Spleen (tissue), 11 donors: ENCODE data around the gene RBM8A. TPM values are rescaled to one million over a fixed set of nuclear protein-coding genes. Genes with fewer than 3 reads are reported as not detected.

Source experiments
- DNase-seq: peaks from one replicate; pipeline ENCODE4 v3.0.0-alpha.2; 2020
- H3K27ac ChIP-seq, 8 donors: fragments of 200-600 bp; sonication (generic) in 7 of 8; 1 replicate in 4 of 8; 2 replicates in 4 of 8; pipeline versions ENCODE4 v1.5.0 to v1.8.0; 2016 to 2021; ENCODE audit warnings: inconsistent platforms in 4 of 8, mild to moderate bottlenecking in 4 of 8, moderate library complexity in 1 of 8
- H3K27me3 ChIP-seq, 7 donors: fragments of 200-600 bp; sonication (generic) in 6 of 7; replicated peaks in 1 of 7; 1 replicate in 4 of 7; 2 replicates in 3 of 7; pipeline versions ENCODE4 v1.5.0 to v1.8.0; 2016 to 2021; ENCODE audit warnings: inconsistent platforms in 3 of 7, mild to moderate bottlenecking in 1 of 7
- H3K36me3 ChIP-seq, 6 donors: fragments of 200-600 bp; sonication (generic) in 5 of 6; 1 replicate in 4 of 6; 2 replicates in 2 of 6; pipeline versions ENCODE4 v1.5.0 to v1.8.0; 2016 to 2021; ENCODE audit warnings: inconsistent platforms in 2 of 6
- H3K4me1 ChIP-seq, 6 donors: fragments of 200-600 bp; sonication (generic) in 5 of 6; 1 replicate in 3 of 6; 2 replicates in 3 of 6; pipeline versions ENCODE4 v1.5.0 to v1.8.0; 2016 to 2021; ENCODE audit warnings: inconsistent platforms in 3 of 6
- H3K4me3 ChIP-seq, 8 donors: fragments of 200-600 bp; sonication (generic) in 7 of 8; 1 replicate in 4 of 8; 2 replicates in 4 of 8; pipeline versions ENCODE4 v1.5.0 to v1.8.0; 2016 to 2021; ENCODE audit warnings: inconsistent platforms in 4 of 8, mild to moderate bottlenecking in 4 of 8, moderate library complexity in 2 of 8
- H3K9me3 ChIP-seq, 8 donors: fragments of 200-600 bp; sonication (generic) in 7 of 8; 1 replicate in 4 of 8; 2 replicates in 4 of 8; pipeline versions ENCODE4 v1.5.0 to v1.8.0; 2016 to 2021; ENCODE audit warnings: inconsistent platforms in 4 of 8
- POLR2A ChIP-seq, 3 donors: fragments of 450-650 bp; IDR thresholded peaks; one replicate each; pipeline ENCODE4 v1.5.1; 2017; ENCODE audit warnings: antibody characterized with exemption in 3 of 3, mild to moderate bottlenecking in 1 of 3
- POLR2AphosphoS5 ChIP-seq, 3 donors: sonication (generic); formaldehyde crosslinking; IDR thresholded peaks; one replicate each; pipeline ENCODE4 v1.5.1; 2017; ENCODE audit warnings: antibody characterized with exemption in 3 of 3
- WGBS, 5 donors: extraction: QIAGEN DNeasy Blood & Tissue Kit in 3 of 5; methylation state at CpG; one replicate each; pipeline versions ENCODE4 v1.1.5 to v1.1.7; 2013 to 2018; 5-methylcytosine and 5-hydroxymethylcytosine counted together
- intact Hi-C: fragments of 100-400 bp; cut with DNase I; formaldehyde crosslinking; loops from one replicate; pipeline ENCODE4 v1.15.0; 2023; ENCODE audit warnings: low total_unique reads
- polyA plus RNA-seq, 3 donors: library from polyadenylated mRNA; stranded (reverse); fragments of 200-250 nt; gene quantifications; one replicate each; pipeline ENCODE4 v1.2.1, GENCODE V29; 2013
- total RNA-seq, 7 donors: library from RNA; depleted of rRNA in 3 of 7; stranded (reverse); fragments of >200 nt in 3 of 7; fragmentation: NEBNext Ultra II Directional in 4 of 7; extraction: Animal tissue kit (Norgen Biotek cat#: 25700) in 4 of 7; gene quantifications; one replicate each; pipeline versions ENCODE4 v1.1.0 to v1.2.1, GENCODE V29; 2016 to 2021
- TF ChIP-seq, protein P1 (sequence below), 11 experiments: fragments of 200-600 bp in 7 of 11; fragments of 450-650 bp in 4 of 11; sonication (generic) in 4 of 11; IDR thresholded peaks in 8 of 11; conservative IDR thresholded peaks in 3 of 11; 1 replicate in 7 of 11; 2 replicates in 4 of 11; pipeline versions ENCODE4 v1.4.0 to v1.8.0; 2016 to 2021; ENCODE audit warnings: antibody characterized with exemption in 11 of 11, inconsistent platforms in 4 of 11, mild to moderate bottlenecking in 1 of 11
- donor health status: healthy with polysubstance abuse.
- donor health status: DM: no; HTN: no; CAD: no; lungs with moderate emphysema.
- donor health status: DM: no; HTN: no; CAD: no.
- donor health status: Bipolar disorder and iron deficiency.
- donor health status: healthy.
- donor health status: DM: no; HTN: no; CAD: no.
- donor health status: DM: yes; HTN: yes; CAD: no.

Gene RBM8A
- total and polyA plus RNA-seq, 10 donors: 87.0 to 187 (median 118) TPM

GRCh38 chr1:145891143-145891542 is 36.1 kb downstream of the RBM8A start:
- H3K9me3 ChIP-seq: no peaks in the 10 kb centered on the region
- H3K4me1 ChIP-seq: peaks cover 0 to 34% (median 20%) of the 10 kb centered on the region in 6 donors
- H3K4me3 ChIP-seq: no peak overlapping the region
- H3K27me3 ChIP-seq: no peaks in the 10 kb centered on the region
- no peaks in the 10 kb centered on the region for H3K36me3 ChIP-seq
- intact Hi-C loops: loop anchor here (5.0 kb wide), 1 partner anchor 121 kb away; no protein-coding TSS in a partner anchor
- WGBS, 5 donors: 63 to 92% (median 80%) methylated on average over 1 of the region's 1 CpG
- DNase-seq: no peak
- peak overlapping the region in 7 of 8 donors; percentile 55 to 80 (median 74) for H3K27ac ChIP-seq
- TF ChIP-seq, protein P1, sequence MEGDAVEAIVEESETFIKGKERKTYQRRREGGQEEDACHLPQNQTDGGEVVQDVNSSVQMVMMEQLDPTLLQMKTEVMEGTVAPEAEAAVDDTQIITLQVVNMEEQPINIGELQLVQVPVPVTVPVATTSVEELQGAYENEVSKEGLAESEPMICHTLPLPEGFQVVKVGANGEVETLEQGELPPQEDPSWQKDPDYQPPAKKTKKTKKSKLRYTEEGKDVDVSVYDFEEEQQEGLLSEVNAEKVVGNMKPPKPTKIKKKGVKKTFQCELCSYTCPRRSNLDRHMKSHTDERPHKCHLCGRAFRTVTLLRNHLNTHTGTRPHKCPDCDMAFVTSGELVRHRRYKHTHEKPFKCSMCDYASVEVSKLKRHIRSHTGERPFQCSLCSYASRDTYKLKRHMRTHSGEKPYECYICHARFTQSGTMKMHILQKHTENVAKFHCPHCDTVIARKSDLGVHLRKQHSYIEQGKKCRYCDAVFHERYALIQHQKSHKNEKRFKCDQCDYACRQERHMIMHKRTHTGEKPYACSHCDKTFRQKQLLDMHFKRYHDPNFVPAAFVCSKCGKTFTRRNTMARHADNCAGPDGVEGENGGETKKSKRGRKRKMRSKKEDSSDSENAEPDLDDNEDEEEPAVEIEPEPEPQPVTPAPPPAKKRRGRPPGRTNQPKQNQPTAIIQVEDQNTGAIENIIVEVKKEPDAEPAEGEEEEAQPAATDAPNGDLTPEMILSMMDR (IDR thresholded peaks at IDR 0.05 in 8 of 11, conservative IDR thresholded peaks at IDR 0.05 in 3 of 11): no peak
- TF ChIP-seq POLR2AphosphoS5 (IDR thresholded peaks at IDR 0.05) (no peak), POLR2A (IDR thresholded peaks at IDR 0.05) (no peak)

GRCh38 chr1:145889722-145890121 is 37.6 kb downstream of the RBM8A start:
- Histone ChIP-seq H3K9me3 (no peaks in the 10 kb centered on the region), H3K27me3 (peaks cover 0 to 8% (median 0%) of the 10 kb centered on the region in 7 donors), H3K36me3 (no peaks in the 10 kb centered on the region), H3K27ac (no peak overlapping the region), H3K4me1 (peaks cover 6 to 48% (median 30%) of the 10 kb centered on the region in 6 donors), H3K4me3 (no peak overlapping the region)
- no peak for DNase-seq
- WGBS, 5 donors: 74 to 96% (median 76%) methylated on average over 3 of the region's 3 CpGs
- intact Hi-C loops: loop anchor here (5.0 kb wide), 1 partner anchor 123 kb away; no protein-coding TSS in a partner anchor
- TF ChIP-seq, protein P1 (IDR thresholded peaks at IDR 0.05 in 8 of 11, conservative IDR thresholded peaks at IDR 0.05 in 3 of 11): no peak
- TF ChIP-seq POLR2AphosphoS5 (IDR thresholded peaks at IDR 0.05): no peak
- no peak for TF ChIP-seq POLR2A (IDR thresholded peaks at IDR 0.05)

DNA sequence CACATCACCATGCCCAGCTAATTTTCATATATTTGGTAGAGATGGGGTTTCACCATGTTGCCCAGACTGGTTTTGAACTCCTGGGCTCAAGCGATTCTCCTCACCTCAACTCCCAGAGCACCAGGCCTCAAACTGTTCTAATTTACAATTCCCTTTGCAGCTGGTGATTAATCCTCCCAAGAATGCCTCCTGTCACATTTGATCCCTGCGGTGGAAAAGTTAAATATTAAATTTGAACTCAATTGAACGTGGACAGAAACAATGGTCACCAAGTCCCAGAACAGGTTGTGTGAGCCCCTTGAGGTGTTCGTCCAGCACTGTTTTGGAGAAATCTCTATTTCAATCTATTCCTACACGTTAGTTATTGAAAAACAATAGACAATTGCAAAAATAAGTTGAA is 39.7 kb downstream of the RBM8A start:
- peaks cover 6 to 45% (median 28%) of the 10 kb centered on the region in 6 donors for H3K4me1 ChIP-seq
- no peak overlapping the region for H3K27ac ChIP-seq
- TF ChIP-seq POLR2A (IDR thresholded peaks at IDR 0.05) (no peak), POLR2AphosphoS5 (IDR thresholded peaks at IDR 0.05) (no peak)
- TF ChIP-seq, protein P1 (IDR thresholded peaks at IDR 0.05 in 8 of 11, conservative IDR thresholded peaks at IDR 0.05 in 3 of 11): no peak
- WGBS, 5 donors: 88 to 96% (median 89%) methylated on average over 5 of the region's 5 CpGs
- no peak for DNase-seq
- H3K9me3 ChIP-seq: no peaks in the 10 kb centered on the region
- H3K36me3 ChIP-seq: no peaks in the 10 kb centered on the region
- H3K4me3 ChIP-seq: no peak overlapping the region
- intact Hi-C loops: no loop called here
- peaks cover 0 to 24% (median 0%) of the 10 kb centered on the region in 7 donors for H3K27me3 ChIP-seq

DNA sequence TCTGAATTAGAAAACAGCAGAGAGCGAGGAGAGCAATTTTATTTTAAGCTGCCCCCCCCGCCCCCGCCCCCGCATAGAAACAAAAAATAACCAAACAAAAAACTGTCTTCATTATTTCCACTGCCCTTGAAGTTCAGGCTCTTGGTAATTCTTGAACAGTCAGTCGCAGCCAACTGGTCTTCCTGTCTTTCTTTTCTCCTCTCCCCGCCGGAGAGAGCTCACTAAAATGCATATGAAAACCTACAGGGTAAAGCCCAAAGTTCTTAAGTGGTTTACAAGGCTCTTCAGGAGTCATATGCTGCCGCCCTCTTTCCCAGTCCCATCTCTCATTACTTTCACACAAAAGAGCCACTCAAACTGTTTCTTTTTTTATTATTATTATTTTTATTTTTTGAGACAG is 40.5 kb downstream of the RBM8A start:
- no peak overlapping the region for H3K27ac ChIP-seq
- 53 to 74% (median 62%) methylated on average over 8 of the region's 8 CpGs for WGBS, 5 donors

More for the DNA sequence above, 40.5 kb downstream of the RBM8A start:
- intact Hi-C loops: no loop called here
- TF ChIP-seq POLR2A (IDR thresholded peaks at IDR 0.05) (no peak), POLR2AphosphoS5 (IDR thresholded peaks at IDR 0.05) (no peak)
- TF ChIP-seq, protein P1 (IDR thresholded peaks at IDR 0.05 in 8 of 11, conservative IDR thresholded peaks at IDR 0.05 in 3 of 11): no peak
- peaks cover 6 to 36% (median 24%) of the 10 kb centered on the region in 6 donors for H3K4me1 ChIP-seq
- H3K4me3 ChIP-seq: no peak overlapping the region
- H3K9me3 ChIP-seq: no peaks in the 10 kb centered on the region
- H3K27me3 ChIP-seq: peaks cover 0 to 24% (median 0%) of the 10 kb centered on the region in 7 donors
- no peaks in the 10 kb centered on the region for H3K36me3 ChIP-seq
- DNase-seq: no peak
